DND-41 (cell line): ENCODE results near the gene TSPAN14.

Experiments used
- ATAC-seq: fragments of 200-7000 bp; cut with Tn5 transposase; 3 replicates; pipeline ENCODE4 v1.9.1; 2021; ENCODE audit warnings: low read depth; ENCODE audit not compliant: insufficient read depth
- DNase-seq: peaks from one replicate; pipeline ENCODE4 v3.0.0-alpha.2; 2020
- H2AFZ ChIP-seq: 2 replicates; pipeline ENCODE4 v1.6.0; 2012; ENCODE audit warnings: low read depth, low read length
- H3K27ac ChIP-seq: 2 replicates; pipeline ENCODE4 v1.5.1; 2012; ENCODE audit warnings: low read length, inconsistent platforms
- H3K27me3 ChIP-seq: fragments of 200-600 bp; sonication (generic); 2 replicates; pipeline ENCODE4 v1.6.0; 2012; ENCODE audit warnings: low read length, mild to moderate bottlenecking, inconsistent platforms; ENCODE audit not compliant: insufficient read depth, poor library complexity
- H3K36me3 ChIP-seq: 2 replicates; pipeline ENCODE4 v1.5.1; 2012; ENCODE audit warnings: low read length, inconsistent platforms; ENCODE audit not compliant: insufficient read depth
- H3K4me1 ChIP-seq: 2 replicates; pipeline ENCODE4 v1.5.1; 2012; ENCODE audit warnings: mild to moderate bottlenecking, low read length; ENCODE audit not compliant: insufficient read depth
- H3K4me2 ChIP-seq: 2 replicates; pipeline ENCODE4 v1.6.0; 2012; ENCODE audit warnings: mild to moderate bottlenecking, moderate library complexity, low read length, inconsistent platforms; ENCODE audit not compliant: insufficient read depth
- H3K4me3 ChIP-seq, 2 experiments: fragments of 200-600 bp in 1 of 2; shearing (Covaris generic) in 1 of 2; 2 replicates each; pipeline ENCODE4 v1.5.1; 2012 to 2016; ENCODE audit warnings: inconsistent platforms in 2 of 2, low read length in 2 of 2, mild to moderate bottlenecking in 2 of 2, low read depth in 1 of 2, moderate library complexity in 1 of 2
- H3K79me2 ChIP-seq: 2 replicates; pipeline ENCODE4 v1.6.0; 2012; ENCODE audit warnings: low read length, inconsistent platforms; ENCODE audit not compliant: insufficient read depth
- H3K9ac ChIP-seq: 2 replicates; pipeline ENCODE4 v1.6.0; 2012; ENCODE audit warnings: low read depth, mild to moderate bottlenecking, inconsistent platforms, low read length, moderate library complexity
- H3K9me3 ChIP-seq: 2 replicates; pipeline ENCODE4 v1.5.1; 2012; ENCODE audit warnings: low read length, moderate library complexity, mild to moderate bottlenecking, inconsistent platforms; ENCODE audit not compliant: insufficient read depth, severe bottlenecking
- H4K20me1 ChIP-seq: 2 replicates; pipeline ENCODE4 v1.6.0; 2012; ENCODE audit warnings: low read length; ENCODE audit not compliant: insufficient read depth
- CTCF ChIP-seq: IDR thresholded peaks from 2 replicates; pipeline ENCODE4 v1.5.1; 2012; ENCODE audit warnings: borderline replicate concordance, low read length, moderate library complexity, mild to moderate bottlenecking; ENCODE audit not compliant: poor library complexity, severe bottlenecking; ENCODE audit errors: extremely low read depth
- EZH2 ChIP-seq: IDR thresholded peaks from 3 replicates; pipeline ENCODE4 v1.6.1; 2012; ENCODE audit warnings: borderline replicate concordance, low read depth, mild to moderate bottlenecking, moderate library complexity, low read length, inconsistent platforms; ENCODE audit not compliant: severe bottlenecking

The TSPAN14 gene

GRCh38 chr10:80421707-80422536 lies 32.2 kb upstream of the TSPAN14 start:
- Histone ChIP-seq H3K4me2 (no peak overlapping the region), H2AFZ (no peak overlapping the region)

GRCh38 chr10:80425901-80426300 lies 28.2 kb upstream of the TSPAN14 start:
- no peaks in the 10 kb centered on the region for H3K9me3 ChIP-seq
- peaks cover 35% of the 10 kb centered on the region for H3K36me3 ChIP-seq
- no peak overlapping the region for H2AFZ ChIP-seq
- DNase-seq (no peak), ATAC-seq (no peak)
- H3K9ac ChIP-seq = no peak overlapping the region
- peaks cover 4% of the 10 kb centered on the region for H3K27me3 ChIP-seq
- TF ChIP-seq EZH2 (no peak), CTCF (no peak)
- H3K79me2 ChIP-seq = no peaks in the 10 kb centered on the region
- no peak overlapping the region for H3K4me2 ChIP-seq
- H3K27ac ChIP-seq = no peak overlapping the region
- no peak overlapping the region for H3K4me3 ChIP-seq
- no peaks in the 10 kb centered on the region for H3K4me1 ChIP-seq
- no peaks in the 10 kb centered on the region for H4K20me1 ChIP-seq

More at GRCh38 chr10:80421707-80422536, 32.2 kb upstream of the TSPAN14 start:
- Histone ChIP-seq H3K27me3 (peaks cover 4% of the 10 kb centered on the region), H3K27ac (no peak overlapping the region), H4K20me1 (0 out of 2 replicates have a peak, but pooled peaks cover 5% of the 10 kb centered on the region), H3K36me3 (peaks cover 30% of the 10 kb centered on the region), H3K9ac (no peak overlapping the region), H3K9me3 (no peaks in the 10 kb centered on the region), H3K4me1 (no peaks in the 10 kb centered on the region), H3K79me2 (0 out of 2 replicates have a peak, but pooled peaks cover 2% of the 10 kb centered on the region), H3K4me3 (no peak overlapping the region)
- DNase-seq (no peak), ATAC-seq (no peak)
- TF ChIP-seq EZH2 (no peak), CTCF (no peak)

- no peaks in the 10 kb centered on the region for H3K4me1 ChIP-seq
- H3K27ac ChIP-seq = no peak overlapping the region
- no peaks in the 10 kb centered on the region for H3K9me3 ChIP-seq
- no peak overlapping the region for H3K4me3 ChIP-seq
- DNase-seq (no peak), ATAC-seq (no peak)
- H3K4me2 ChIP-seq = no peak overlapping the region
- no peak for TF ChIP-seq CTCF
- no peak for TF ChIP-seq EZH2
- peaks cover 33% of the 10 kb centered on the region for H3K36me3 ChIP-seq
- no peak overlapping the region for H3K9ac ChIP-seq
- no peaks in the 10 kb centered on the region for H3K79me2 ChIP-seq
- H4K20me1 ChIP-seq = no peaks in the 10 kb centered on the region
- H3K27me3 ChIP-seq = no peaks in the 10 kb centered on the region
- H2AFZ ChIP-seq = no peak overlapping the region
Measured at GRCh38 chr10:80427541-80427940, 26.6 kb upstream of the TSPAN14 start.

- no peak for DNase-seq
- Histone ChIP-seq H3K4me1 (no peaks in the 10 kb centered on the region), H3K36me3 (peaks cover 24% of the 10 kb centered on the region; the same call in 1 of the 2 replicates), H2AFZ (no peak overlapping the region), H3K27ac (no peak overlapping the region), H3K9ac (no peak overlapping the region), H3K9me3 (no peaks in the 10 kb centered on the region), H3K79me2 (no peaks in the 10 kb centered on the region), H4K20me1 (no peaks in the 10 kb centered on the region), H3K4me3 (no peak overlapping the region), H3K27me3 (no peaks in the 10 kb centered on the region), H3K4me2 (no peak overlapping the region)
- TF ChIP-seq EZH2 (no peak), CTCF (no peak)
- ATAC-seq = no peak
Measured at GRCh38 chr10:80429521-80429973, 24.6 kb upstream of the TSPAN14 start.
